Measurements from ENCODE around the gene RUVBL1. TPM values are rescaled to one million over a fixed set of nuclear protein-coding genes. Genes with fewer than 3 reads are reported as not detected.

Gene RUVBL1
- total and polyA plus RNA-seq, 9 donors: 15.6 to 37.9 (median 25.1) TPM

DNA sequence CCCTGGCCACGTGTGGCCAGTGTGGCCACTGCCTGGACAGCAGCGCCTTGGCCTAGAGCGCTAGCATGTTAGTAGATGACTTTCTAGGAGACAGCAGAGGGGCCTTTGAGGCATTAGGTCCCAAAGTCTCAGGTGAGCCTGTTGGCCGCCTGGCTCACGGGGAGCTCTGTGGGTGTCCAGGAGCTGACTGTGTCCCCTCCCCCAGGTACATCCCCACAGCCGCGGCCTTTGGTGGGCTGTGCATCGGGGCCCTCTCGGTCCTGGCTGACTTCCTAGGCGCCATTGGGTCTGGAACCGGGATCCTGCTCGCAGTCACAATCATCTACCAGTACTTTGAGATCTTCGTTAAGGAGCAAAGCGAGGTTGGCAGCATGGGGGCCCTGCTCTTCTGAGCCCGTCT lies 54.3 kb downstream of the RUVBL1 start:
- no peaks in the 10 kb centered on the region for H3K36me3 ChIP-seq
- DNase-seq: no peak
- intact Hi-C loops (cut with DNase I): no loop called here

GRCh38 chr3:128068156-128068620 lies 55.4 kb downstream of the RUVBL1 start:
- 79 to 80% (median 80%) methylated on average over 8 of the region's 8 CpGs for WGBS, 3 donors
- DNase-seq: no peak
- intact Hi-C loops (cut with DNase I): no loop called here
- no peak overlapping the region for H3K27ac ChIP-seq
- H3K9me3 ChIP-seq: no peaks in the 10 kb centered on the region
- no peak for TF ChIP-seq POLR2A (IDR thresholded peaks at IDR 0.05)
- TF ChIP-seq EP300 (IDR thresholded peaks at IDR 0.05): no peak
- no peak for TF ChIP-seq CTCF (IDR thresholded peaks at IDR 0.05)
- no peaks in the 10 kb centered on the region for H3K27me3 ChIP-seq
- H3K36me3 ChIP-seq: no peaks in the 10 kb centered on the region
- H3K4me3 ChIP-seq: no peak overlapping the region
- no peaks in the 10 kb centered on the region for H3K4me1 ChIP-seq (ENCODE audit: insufficient read depth)

More for the DNA sequence above, 54.3 kb downstream of the RUVBL1 start:
- Histone ChIP-seq H3K9me3 (no peaks in the 10 kb centered on the region), H3K4me3 (no peak overlapping the region), H3K4me1 (ENCODE audit: insufficient read depth) (no peaks in the 10 kb centered on the region), H3K27ac (no peak overlapping the region), H3K27me3 (no peaks in the 10 kb centered on the region)
- WGBS, 3 donors: 81 to 88% (median 82%) methylated on average over 15 of the region's 15 CpGs
- no peak for TF ChIP-seq CTCF (IDR thresholded peaks at IDR 0.05)
- no peak for TF ChIP-seq EP300 (IDR thresholded peaks at IDR 0.05)

DNA sequence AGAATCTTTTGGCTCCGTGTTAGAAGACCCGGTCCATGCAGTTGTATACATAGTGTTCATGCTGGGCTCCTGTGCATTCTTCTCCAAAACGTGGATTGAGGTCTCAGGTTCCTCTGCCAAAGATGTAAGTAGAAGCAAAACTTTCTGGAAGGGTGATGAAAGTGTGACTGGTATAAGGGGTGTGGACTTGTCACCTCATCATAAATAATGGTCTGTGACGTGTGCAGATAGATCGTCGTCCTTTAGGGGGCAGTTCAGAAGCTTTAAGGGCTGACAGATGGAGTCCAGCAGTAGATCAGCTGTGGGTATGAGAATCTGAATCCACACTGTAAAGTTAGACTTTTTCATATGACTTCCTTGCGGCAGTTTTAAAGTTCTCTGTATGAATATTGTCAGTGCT lies 56.1 kb downstream of the RUVBL1 start:
- no peak overlapping the region for H3K4me3 ChIP-seq
- 64 to 75% (median 66%) methylated on average over 7 of the region's 7 CpGs for WGBS, 3 donors
- no peaks in the 10 kb centered on the region for H3K27me3 ChIP-seq
- no peaks in the 10 kb centered on the region for H3K9me3 ChIP-seq
- H3K36me3 ChIP-seq: no peaks in the 10 kb centered on the region
- TF ChIP-seq POLR2A (IDR thresholded peaks at IDR 0.05) (no peak), EP300 (IDR thresholded peaks at IDR 0.05) (no peak), CTCF (IDR thresholded peaks at IDR 0.05) (no peak)
- intact Hi-C loops (cut with DNase I): no loop called here
- DNase-seq: no peak
- H3K4me1 ChIP-seq (ENCODE audit: insufficient read depth): no peaks in the 10 kb centered on the region
- H3K27ac ChIP-seq: no peak overlapping the region

- intact Hi-C loops (cut with DNase I): no loop called here
- no peak for DNase-seq
- Histone ChIP-seq H3K27me3 (no peaks in the 10 kb centered on the region), H3K4me3 (no peak overlapping the region), H3K27ac (no peak overlapping the region), H3K4me1 (ENCODE audit: insufficient read depth) (no peaks in the 10 kb centered on the region), H3K9me3 (no peaks in the 10 kb centered on the region), H3K36me3 (no peaks in the 10 kb centered on the region)
- WGBS, 3 donors: 88 to 93% (median 91%) methylated on average over 9 of the region's 9 CpGs
- TF ChIP-seq EP300 (IDR thresholded peaks at IDR 0.05): no peak
- TF ChIP-seq CTCF (IDR thresholded peaks at IDR 0.05): no peak
- TF ChIP-seq POLR2A (IDR thresholded peaks at IDR 0.05): no peak
These were observed 56.9 kb downstream of the RUVBL1 start for GRCh38 chr3:128066676-128067075.

Measured in ovary (tissue), 9 donors.